GM19397 (cell line): ENCODE data around the gene DEPDC1.
"Not testable (repeated sequence)": the region's sequence is repeated elsewhere in the genome, so short reads cannot be mapped to it uniquely, and the experiment has no call there.

ENCODE experiments used
- ATAC-seq: cut with Tn5 transposase; IDR thresholded peaks from one replicate; pipeline ENCODE4 v1.9.1; 2021; ENCODE audit warnings: mild to moderate bottlenecking, moderate library complexity; ENCODE audit not compliant: unreplicated experiment

Gene DEPDC1

GRCh38 chr1:68476626-68477025 is 20.3 kb downstream of the DEPDC1 start:
- ATAC-seq, result not testable (repeated sequence)

GRCh38 chr1:68473060-68473459 is 23.8 kb downstream of the DEPDC1 start:
- ATAC-seq, result no peak

- no peak for ATAC-seq
Measured at GRCh38 chr1:68470388-68470970, 26.4 kb downstream of the DEPDC1 start.

- ATAC-seq, result no peak
Measured at GRCh38 chr1:68464891-68465290, 32.0 kb downstream of the DEPDC1 start.

GRCh38 chr1:68460935-68461334 is 35.9 kb downstream of the DEPDC1 start:
- no peak for ATAC-seq

- no peak for ATAC-seq
Measured at GRCh38 chr1:68459796-68460195, 37.1 kb downstream of the DEPDC1 start.

GRCh38 chr1:68459091-68459490 is 37.8 kb downstream of the DEPDC1 start:
- no peak for ATAC-seq

GRCh38 chr1:68456202-68456601 is 40.7 kb downstream of the DEPDC1 start:
- no peak for ATAC-seq

- ATAC-seq, result no peak
Measured at GRCh38 chr1:68454534-68454933, 42.3 kb downstream of the DEPDC1 start.

GRCh38 chr1:68453060-68453670 is 43.7 kb downstream of the DEPDC1 start:
- ATAC-seq, result no peak

GRCh38 chr1:68449901-68450300 is 47.0 kb downstream of the DEPDC1 start, which contains the start of gene RPE65:
TSS of gene RPE65 (minus strand) at chr1:68449954. CDS start at chr1:68449905, 49 bp downstream.
- no peak for ATAC-seq

- ATAC-seq, result no peak
Measured at GRCh38 chr1:68448365-68448764, 48.5 kb downstream of the DEPDC1 start.

- no peak for ATAC-seq
Measured at GRCh38 chr1:68445709-68446108, 51.2 kb downstream of the DEPDC1 start.

- peak; percentile 69 for ATAC-seq
Measured at GRCh38 chr1:68442822-68443556, 53.9 kb downstream of the DEPDC1 start.

GRCh38 chr1:68442006-68442405 is 54.9 kb downstream of the DEPDC1 start:
- no peak for ATAC-seq

- no peak for ATAC-seq
Measured at GRCh38 chr1:68438310-68438709, 58.6 kb downstream of the DEPDC1 start.

- ATAC-seq, result no peak
Measured at GRCh38 chr1:68433395-68433794, 63.5 kb downstream of the DEPDC1 start.

GRCh38 chr1:68431076-68431475 is 65.8 kb downstream of the DEPDC1 start:
- ATAC-seq, result no peak

GRCh38 chr1:68429233-68429808 is 67.6 kb downstream of the DEPDC1 start:
- no peak for ATAC-seq

- no peak for ATAC-seq
Measured at GRCh38 chr1:68426594-68426993, 70.3 kb downstream of the DEPDC1 start.
